HUES64 (cell line): ENCODE measurements around the gene ZNF618.

Source experiments
- H3K27ac ChIP-seq: 2 replicates; pipeline ENCODE4 v1.7.0; 2013; ENCODE audit warnings: low read depth, low read length, inconsistent platforms
- H3K27me3 ChIP-seq: 2 replicates; pipeline ENCODE4 v1.6.1; 2013; ENCODE audit warnings: mild to moderate bottlenecking, low read length; ENCODE audit not compliant: insufficient read depth
- H3K36me3 ChIP-seq: 2 replicates; pipeline ENCODE4 v1.6.1; 2013; ENCODE audit warnings: mild to moderate bottlenecking, low read length; ENCODE audit not compliant: insufficient read depth
- H3K4me1 ChIP-seq: 2 replicates; pipeline ENCODE4 v1.6.1; 2013; ENCODE audit warnings: mild to moderate bottlenecking, low read length, moderate library complexity; ENCODE audit not compliant: insufficient read depth
- H3K4me3 ChIP-seq: 2 replicates; pipeline ENCODE4 v1.5.1; 2013; ENCODE audit warnings: mild to moderate bottlenecking, low read length, moderate library complexity
- H3K9ac ChIP-seq: 2 replicates; pipeline ENCODE4 v1.6.1; 2013; ENCODE audit warnings: mild to moderate bottlenecking, low read depth, low read length
- H3K9me3 ChIP-seq: 2 replicates; pipeline ENCODE4 v1.6.1; 2013; ENCODE audit warnings: low read depth, low read length; ENCODE audit not compliant: insufficient read depth
- WGBS: fragments of 150-250, 120-280 bp; methylation state at CpG from one replicate; pipeline ENCODE4 v1.1.7; 2013; ENCODE audit warnings: missing lambda C conversion rate; 5-methylcytosine and 5-hydroxymethylcytosine counted together

The ZNF618 gene

GRCh38 chr9:114070188-114071103 is 194.3 kb downstream of the ZNF618 start:
- WGBS = 93% methylated on average over 17 of the region's 17 CpGs
- Histone ChIP-seq H3K36me3 (no peaks in the 10 kb centered on the region), H3K4me1 (no peaks in the 10 kb centered on the region), H3K27me3 (no peaks in the 10 kb centered on the region), H3K4me3 (no peak overlapping the region), H3K27ac (no peak overlapping the region), H3K9ac (no peak overlapping the region), H3K9me3 (no peaks in the 10 kb centered on the region)

- no peak overlapping the region for H3K9ac ChIP-seq
- H3K4me3 ChIP-seq = no peak overlapping the region
- 90% methylated on average over 7 of the region's 7 CpGs for WGBS
- no peaks in the 10 kb centered on the region for H3K4me1 ChIP-seq
- H3K27ac ChIP-seq = no peak overlapping the region
- no peaks in the 10 kb centered on the region for H3K27me3 ChIP-seq
- H3K36me3 ChIP-seq = no peaks in the 10 kb centered on the region
- H3K9me3 ChIP-seq = no peaks in the 10 kb centered on the region
Observed at GRCh38 chr9:114071197-114071795, 195.2 kb downstream of the ZNF618 start.

GRCh38 chr9:114072184-114073140 is 196.4 kb downstream of the ZNF618 start:
- Histone ChIP-seq H3K27me3 (no peaks in the 10 kb centered on the region), H3K36me3 (no peaks in the 10 kb centered on the region), H3K4me3 (no peak overlapping the region), H3K27ac (no peak overlapping the region), H3K4me1 (no peaks in the 10 kb centered on the region), H3K9ac (no peak overlapping the region), H3K9me3 (no peaks in the 10 kb centered on the region)
- 85% methylated on average over 14 of the region's 14 CpGs for WGBS

GRCh38 chr9:114075602-114076001 is 199.5 kb downstream of the ZNF618 start:
- Histone ChIP-seq H3K9ac (no peak overlapping the region), H3K4me1 (no peaks in the 10 kb centered on the region), H3K9me3 (no peaks in the 10 kb centered on the region), H3K27ac (no peak overlapping the region), H3K36me3 (no peaks in the 10 kb centered on the region), H3K4me3 (no peak overlapping the region), H3K27me3 (no peaks in the 10 kb centered on the region)
- WGBS = 76% methylated on average over 4 of the region's 4 CpGs

GRCh38 chr9:114076237-114077161 is 200.4 kb downstream of the ZNF618 start:
- no peaks in the 10 kb centered on the region for H3K9me3 ChIP-seq
- H3K4me1 ChIP-seq = no peaks in the 10 kb centered on the region
- 82% methylated on average over 14 of the region's 14 CpGs for WGBS
- no peak overlapping the region for H3K9ac ChIP-seq
- H3K27ac ChIP-seq = no peak overlapping the region
- H3K4me3 ChIP-seq = no peak overlapping the region
- H3K36me3 ChIP-seq = no peaks in the 10 kb centered on the region
- no peaks in the 10 kb centered on the region for H3K27me3 ChIP-seq

- no peak overlapping the region for H3K27ac ChIP-seq
- no peaks in the 10 kb centered on the region for H3K9me3 ChIP-seq
- no peaks in the 10 kb centered on the region for H3K27me3 ChIP-seq
- no peak overlapping the region for H3K4me3 ChIP-seq
- H3K9ac ChIP-seq = no peak overlapping the region
- WGBS = 91% methylated on average over 7 of the region's 7 CpGs
- no peaks in the 10 kb centered on the region for H3K36me3 ChIP-seq
- no peaks in the 10 kb centered on the region for H3K4me1 ChIP-seq
Observed at GRCh38 chr9:114077162-114077837, 201.2 kb downstream of the ZNF618 start.

- Histone ChIP-seq H3K4me3 (no peak within 1 kb of the TSS), H3K9ac (no peak within 1 kb of the TSS), H3K36me3 (no peaks in the 10 kb centered on the region), H3K9me3 (no peaks in the 10 kb centered on the region), H3K4me1 (no peaks in the 10 kb centered on the region), H3K27me3 (no peaks in the 10 kb centered on the region), H3K27ac (no peak within 1 kb of the TSS)
- 88% methylated on average over 16 of the region's 16 CpGs for WGBS
Observed at GRCh38 chr9:114078021-114078780, 202.1 kb downstream of the ZNF618 start, which contains the start of gene AMBP. Gene AMBP, minus strand, starts transcription at chr9:114078300. Its CDS starts 91 bp downstream, at chr9:114078209.

- Histone ChIP-seq H3K9me3 (no peaks in the 10 kb centered on the region), H3K9ac (no peak overlapping the region), H3K27me3 (no peaks in the 10 kb centered on the region), H3K4me3 (no peak overlapping the region), H3K27ac (no peak overlapping the region), H3K36me3 (no peaks in the 10 kb centered on the region), H3K4me1 (no peaks in the 10 kb centered on the region)
- 91% methylated on average over 7 of the region's 7 CpGs for WGBS
Observed at GRCh38 chr9:114078781-114079156, 202.7 kb downstream of the ZNF618 start.

GRCh38 chr9:114080195-114080772 is 204.2 kb downstream of the ZNF618 start:
- H3K9ac ChIP-seq = no peak overlapping the region
- WGBS = 88% methylated on average over 5 of the region's 5 CpGs
- H3K4me3 ChIP-seq = no peak overlapping the region
- no peak overlapping the region for H3K27ac ChIP-seq
- no peaks in the 10 kb centered on the region for H3K27me3 ChIP-seq
- no peaks in the 10 kb centered on the region for H3K9me3 ChIP-seq
- no peaks in the 10 kb centered on the region for H3K4me1 ChIP-seq
- H3K36me3 ChIP-seq = no peaks in the 10 kb centered on the region
